ENCODE measurements around the gene ZNF160.
"Not testable (repeated sequence)": the region's sequence is repeated elsewhere in the genome, so short reads cannot be mapped to it uniquely, and the experiment has no call there.

GRCh38 chr19:53096579-53096978 is 6.6 kb downstream of the ZNF160 start:
- TF ChIP-seq POLR2A (IDR thresholded peaks at IDR 0.05): not testable (repeated sequence)
- TF ChIP-seq, protein P1, sequence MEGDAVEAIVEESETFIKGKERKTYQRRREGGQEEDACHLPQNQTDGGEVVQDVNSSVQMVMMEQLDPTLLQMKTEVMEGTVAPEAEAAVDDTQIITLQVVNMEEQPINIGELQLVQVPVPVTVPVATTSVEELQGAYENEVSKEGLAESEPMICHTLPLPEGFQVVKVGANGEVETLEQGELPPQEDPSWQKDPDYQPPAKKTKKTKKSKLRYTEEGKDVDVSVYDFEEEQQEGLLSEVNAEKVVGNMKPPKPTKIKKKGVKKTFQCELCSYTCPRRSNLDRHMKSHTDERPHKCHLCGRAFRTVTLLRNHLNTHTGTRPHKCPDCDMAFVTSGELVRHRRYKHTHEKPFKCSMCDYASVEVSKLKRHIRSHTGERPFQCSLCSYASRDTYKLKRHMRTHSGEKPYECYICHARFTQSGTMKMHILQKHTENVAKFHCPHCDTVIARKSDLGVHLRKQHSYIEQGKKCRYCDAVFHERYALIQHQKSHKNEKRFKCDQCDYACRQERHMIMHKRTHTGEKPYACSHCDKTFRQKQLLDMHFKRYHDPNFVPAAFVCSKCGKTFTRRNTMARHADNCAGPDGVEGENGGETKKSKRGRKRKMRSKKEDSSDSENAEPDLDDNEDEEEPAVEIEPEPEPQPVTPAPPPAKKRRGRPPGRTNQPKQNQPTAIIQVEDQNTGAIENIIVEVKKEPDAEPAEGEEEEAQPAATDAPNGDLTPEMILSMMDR (IDR thresholded peaks at IDR 0.05): not testable (repeated sequence)

Data from sigmoid colon (tissue), 3 donors.